HG02763 (cell line): Measurements from ENCODE around the gene MAP3K12.
A peak's percentile ranks its signal among the peaks of the same experiment; 100 is the strongest.
"Not testable (repeated sequence)": the region's sequence is repeated elsewhere in the genome, so short reads cannot be mapped to it uniquely, and the experiment has no call there.

ENCODE experiments used
- ATAC-seq: cut with Tn5 transposase; IDR thresholded peaks from one replicate; pipeline ENCODE4 v1.9.1; 2021; ENCODE audit warnings: mild to moderate bottlenecking, moderate library complexity; ENCODE audit not compliant: unreplicated experiment

Gene MAP3K12

GRCh38 chr12:53472056-53472582, 27.1 kb downstream of the MAP3K12 start:
- no peak for ATAC-seq

- no peak for ATAC-seq
Observed at GRCh38 chr12:53468282-53468681, 31.0 kb downstream of the MAP3K12 start.

GRCh38 chr12:53467880-53468279, 31.4 kb downstream of the MAP3K12 start:
- no peak for ATAC-seq

GRCh38 chr12:53467082-53467481, 32.2 kb downstream of the MAP3K12 start:
- no peak for ATAC-seq

GRCh38 chr12:53466640-53467039, 32.6 kb downstream of the MAP3K12 start:
- no peak for ATAC-seq

- no peak for ATAC-seq
Observed at GRCh38 chr12:53465679-53466078, 33.6 kb downstream of the MAP3K12 start.

- ATAC-seq, result no peak
Observed at GRCh38 chr12:53464685-53465418, 34.4 kb downstream of the MAP3K12 start.

- no peak for ATAC-seq
Observed at GRCh38 chr12:53463802-53464560, 35.3 kb downstream of the MAP3K12 start.

- no peak for ATAC-seq
Observed at GRCh38 chr12:53462935-53463334, 36.3 kb downstream of the MAP3K12 start.

- ATAC-seq, result no peak
Observed at GRCh38 chr12:53461591-53461990, 37.7 kb downstream of the MAP3K12 start.

GRCh38 chr12:53461059-53461458, 38.2 kb downstream of the MAP3K12 start:
- no peak for ATAC-seq

GRCh38 chr12:53459097-53459496, 40.2 kb downstream of the MAP3K12 start:
- no peak for ATAC-seq

- ATAC-seq, result no peak
Observed at GRCh38 chr12:53456654-53457366, 42.4 kb downstream of the MAP3K12 start.

- ATAC-seq, result no peak
Observed at GRCh38 chr12:53454707-53455106, 44.6 kb downstream of the MAP3K12 start.

GRCh38 chr12:53453953-53454640, 45.2 kb downstream of the MAP3K12 start:
- ATAC-seq, result no peak

GRCh38 chr12:53452159-53453077, 46.8 kb downstream of the MAP3K12 start:
- peak; percentile 33 for ATAC-seq

GRCh38 chr12:53451661-53452158, 47.5 kb downstream of the MAP3K12 start, which contains the start of gene PCBP2:
PCBP2 (plus strand) TSS chr12:53452102; CDS start chr12:53454801, 2,699 bp downstream.
- peak; percentile 94 for ATAC-seq

- ATAC-seq, result no peak
Observed at GRCh38 chr12:53450936-53451335, 48.3 kb downstream of the MAP3K12 start.

GRCh38 chr12:53444593-53445325, 54.5 kb downstream of the MAP3K12 start:
- not testable (repeated sequence) for ATAC-seq
